GM12873 (cell line): ENCODE results near the gene MGMT.

Source experiments
- TF ChIP-seq, protein P1 (sequence below): IDR thresholded peaks from 2 replicates; pipeline ENCODE4 v1.5.1; 2012; ENCODE audit warnings: low read depth, mild to moderate bottlenecking, moderate library complexity, low read length, control low read depth; ENCODE audit not compliant: insufficient read depth; ENCODE audit errors: missing control alignments

The MGMT gene

DNA sequence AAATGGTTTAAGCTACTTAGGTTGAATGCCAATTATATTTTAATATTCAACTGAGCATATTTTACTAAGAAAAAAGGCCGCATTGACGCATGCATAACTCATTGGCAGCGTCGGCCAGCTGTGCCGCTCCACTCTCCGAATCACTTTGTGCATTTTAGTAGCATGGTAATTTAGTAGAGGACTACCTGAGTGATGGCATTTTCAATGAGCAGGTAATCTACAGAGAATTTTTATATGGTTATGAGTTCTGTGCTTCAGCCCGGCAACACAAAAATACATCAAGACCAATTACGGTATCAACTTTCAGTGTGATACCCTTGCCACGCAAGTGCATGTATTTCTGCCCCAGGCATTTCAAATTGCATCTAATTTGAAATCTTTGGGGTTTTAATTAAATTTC is 249.8 kb downstream of the MGMT start:
- TF ChIP-seq, protein P1, sequence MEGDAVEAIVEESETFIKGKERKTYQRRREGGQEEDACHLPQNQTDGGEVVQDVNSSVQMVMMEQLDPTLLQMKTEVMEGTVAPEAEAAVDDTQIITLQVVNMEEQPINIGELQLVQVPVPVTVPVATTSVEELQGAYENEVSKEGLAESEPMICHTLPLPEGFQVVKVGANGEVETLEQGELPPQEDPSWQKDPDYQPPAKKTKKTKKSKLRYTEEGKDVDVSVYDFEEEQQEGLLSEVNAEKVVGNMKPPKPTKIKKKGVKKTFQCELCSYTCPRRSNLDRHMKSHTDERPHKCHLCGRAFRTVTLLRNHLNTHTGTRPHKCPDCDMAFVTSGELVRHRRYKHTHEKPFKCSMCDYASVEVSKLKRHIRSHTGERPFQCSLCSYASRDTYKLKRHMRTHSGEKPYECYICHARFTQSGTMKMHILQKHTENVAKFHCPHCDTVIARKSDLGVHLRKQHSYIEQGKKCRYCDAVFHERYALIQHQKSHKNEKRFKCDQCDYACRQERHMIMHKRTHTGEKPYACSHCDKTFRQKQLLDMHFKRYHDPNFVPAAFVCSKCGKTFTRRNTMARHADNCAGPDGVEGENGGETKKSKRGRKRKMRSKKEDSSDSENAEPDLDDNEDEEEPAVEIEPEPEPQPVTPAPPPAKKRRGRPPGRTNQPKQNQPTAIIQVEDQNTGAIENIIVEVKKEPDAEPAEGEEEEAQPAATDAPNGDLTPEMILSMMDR, result no peak

DNA sequence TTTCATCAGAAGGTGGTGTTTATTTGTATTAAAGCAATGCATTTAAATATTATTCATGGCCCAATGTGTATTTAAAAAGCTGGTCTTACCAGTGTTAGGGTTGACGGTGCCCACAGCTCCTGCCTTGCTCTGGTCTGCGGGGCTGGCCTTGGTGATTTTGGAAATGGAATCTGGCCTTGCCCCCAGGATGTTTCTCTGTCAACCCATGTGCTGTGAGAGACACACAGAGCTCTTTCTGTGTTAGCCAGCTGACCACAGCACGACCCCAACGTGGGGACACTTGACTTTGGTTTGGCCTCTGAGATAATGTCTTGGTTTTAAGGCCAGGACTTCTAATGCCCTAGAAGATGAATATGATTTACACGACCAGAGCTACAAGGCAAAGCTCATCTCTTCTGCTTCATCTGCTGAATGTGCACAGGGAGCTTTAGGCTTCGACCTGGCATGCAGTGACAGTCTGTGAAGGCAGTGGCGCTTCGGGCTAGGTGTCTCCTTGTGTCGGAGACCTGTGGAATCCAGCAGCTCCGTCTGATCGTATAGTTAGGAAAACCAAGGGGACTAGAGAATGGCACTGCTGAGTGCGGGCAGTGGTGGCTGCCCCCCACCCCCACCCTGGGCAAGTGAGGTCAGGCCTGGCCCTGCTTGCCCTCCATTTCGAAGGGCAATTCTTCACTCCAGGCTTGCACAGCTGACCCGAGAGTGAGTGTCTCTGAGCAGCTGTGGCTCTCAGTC is 250.9 kb downstream of the MGMT start:
- TF ChIP-seq, protein P1, result no peak

DNA sequence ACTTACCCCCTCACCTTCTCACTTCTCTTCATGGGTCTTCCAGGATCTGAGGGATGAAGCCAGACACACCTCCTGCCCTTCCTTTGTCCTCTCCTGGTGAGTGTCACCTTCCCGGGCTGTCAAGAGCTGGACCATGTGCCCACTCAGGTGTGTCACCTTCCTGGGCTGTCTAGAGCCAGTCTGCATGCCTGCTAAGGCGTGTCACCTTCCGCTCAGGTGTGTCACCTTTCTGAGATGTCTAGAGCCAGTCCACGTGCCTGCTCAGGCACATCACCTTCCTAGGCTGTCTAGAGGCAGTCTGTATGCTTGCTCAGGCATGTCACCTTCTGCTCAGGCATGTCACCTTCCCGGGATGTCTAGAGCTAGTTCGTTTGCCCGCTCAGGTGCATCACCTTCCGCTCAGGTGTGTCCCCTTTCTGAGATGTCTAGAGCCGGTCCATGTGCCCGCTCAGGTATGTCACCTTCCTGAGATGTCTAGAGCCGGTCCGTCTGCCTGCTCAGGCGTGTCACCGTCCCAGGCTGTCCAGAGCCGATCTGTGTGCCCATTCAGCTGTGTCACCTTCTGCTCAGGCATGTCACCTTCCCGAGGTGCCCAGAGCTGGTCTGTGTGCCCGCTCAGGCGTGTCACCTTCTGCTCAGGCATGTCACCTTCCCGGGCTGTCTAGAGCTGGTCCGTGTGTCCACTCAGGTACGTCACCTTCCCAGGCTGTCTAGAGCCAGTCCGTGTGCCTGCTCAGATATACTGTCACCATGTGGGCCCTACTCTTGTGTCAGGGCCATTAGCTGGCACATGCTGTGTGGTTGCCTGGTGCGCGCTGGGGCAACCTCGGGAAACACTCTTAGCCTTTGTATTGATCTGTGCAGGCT is 251.7 kb downstream of the MGMT start:
- TF ChIP-seq, protein P1, result no peak

DNA sequence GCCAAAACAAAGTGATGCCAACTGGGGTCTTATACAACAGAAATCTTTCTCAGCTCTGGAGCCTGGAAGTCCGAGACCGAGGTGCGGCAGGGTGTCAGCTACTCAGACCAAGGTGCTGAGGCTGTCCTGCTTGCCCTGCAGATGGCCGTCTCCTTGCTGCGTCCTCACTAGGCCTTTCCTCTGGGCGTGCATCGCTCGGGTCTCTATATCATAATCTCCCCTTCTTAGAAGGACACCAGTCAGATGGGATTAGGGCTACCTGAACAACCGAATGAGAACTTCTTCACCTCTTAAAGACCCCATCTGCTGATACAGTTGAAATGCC is 252.3 kb downstream of the MGMT start:
- TF ChIP-seq, protein P1, result no peak

DNA sequence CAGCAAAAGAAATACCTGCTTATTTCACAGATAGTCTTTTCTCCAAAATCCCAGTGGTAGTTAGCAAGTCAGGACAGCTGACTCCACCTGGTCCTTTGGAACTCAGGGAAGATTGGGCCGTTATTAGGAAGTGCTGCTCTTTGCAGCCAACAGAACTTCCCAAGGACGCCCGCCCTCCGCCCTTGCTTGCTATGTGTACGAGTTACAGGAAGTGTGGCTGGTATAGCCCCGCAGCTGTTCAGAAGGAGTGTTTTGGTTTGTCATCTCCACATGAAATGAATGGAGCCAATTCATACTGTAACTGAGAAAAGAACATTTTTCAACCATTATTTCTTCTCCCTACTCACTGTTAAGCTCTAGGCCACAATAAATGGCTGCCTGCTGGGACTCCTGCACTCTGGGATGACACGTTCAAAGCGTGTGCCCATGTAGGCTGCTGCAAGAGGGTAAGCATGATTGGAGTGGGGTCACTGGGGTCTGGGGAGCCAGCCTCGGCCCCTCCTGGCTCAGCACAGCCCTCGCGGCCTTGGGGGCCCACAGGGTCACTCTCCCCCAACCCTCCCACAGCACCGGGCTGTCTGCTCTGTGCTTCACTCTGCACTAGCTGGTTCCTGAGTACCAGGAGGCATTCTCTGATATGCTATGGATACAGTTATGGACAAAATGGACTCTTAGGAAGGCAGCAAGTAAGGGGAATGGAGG is 253.0 kb downstream of the MGMT start:
- TF ChIP-seq, protein P1, result no peak

DNA sequence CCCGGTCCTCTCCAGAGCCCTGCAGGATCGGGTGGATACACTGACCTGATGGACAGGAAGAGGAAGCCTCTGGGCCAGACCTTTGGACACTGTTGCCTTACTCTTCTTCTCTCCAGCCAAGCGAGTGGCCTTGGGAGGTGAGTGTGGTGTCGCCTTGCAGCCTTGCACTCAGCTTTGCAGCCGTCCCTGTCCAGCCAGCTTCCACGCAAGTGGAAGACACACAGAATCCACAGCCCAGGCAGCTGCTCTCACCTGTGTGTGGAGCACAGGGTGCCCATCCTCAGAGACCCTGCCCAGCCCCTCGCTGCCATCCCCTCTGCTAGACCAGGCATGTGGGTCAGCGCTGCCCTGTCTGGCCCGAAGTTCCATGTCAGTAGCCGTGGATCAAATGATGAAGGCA is 258.0 kb downstream of the MGMT start:
- TF ChIP-seq, protein P1, result no peak

DNA sequence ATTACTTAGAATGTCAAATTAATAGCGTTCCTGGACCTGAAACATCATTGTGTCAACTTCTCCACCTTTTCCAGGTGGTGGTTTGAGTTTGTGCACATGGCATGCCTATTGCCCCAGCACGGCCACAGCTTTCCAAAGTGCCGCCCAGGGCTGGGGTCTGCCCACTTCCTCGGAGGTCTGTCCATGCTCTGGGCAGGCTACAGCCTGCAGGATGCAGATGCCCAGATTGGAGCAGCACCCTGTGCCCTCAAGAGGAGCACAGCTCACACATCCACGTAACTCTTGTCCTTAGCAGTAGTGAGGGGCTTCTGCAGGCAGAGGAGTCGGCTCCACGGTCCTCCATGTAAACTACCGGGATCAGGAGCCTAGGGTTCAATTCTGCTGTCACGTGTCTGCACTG is 258.4 kb downstream of the MGMT start:
- TF ChIP-seq, protein P1, result no peak
